Measurements from ENCODE around the gene ARMCX2. TPM values are rescaled to one million over a fixed set of nuclear protein-coding genes. Genes with fewer than 3 reads are reported as not detected.

ARMCX2 gene
- total and polyA plus RNA-seq, 2 experiments from 2014 or later: 47.8 to 118 TPM

DNA sequence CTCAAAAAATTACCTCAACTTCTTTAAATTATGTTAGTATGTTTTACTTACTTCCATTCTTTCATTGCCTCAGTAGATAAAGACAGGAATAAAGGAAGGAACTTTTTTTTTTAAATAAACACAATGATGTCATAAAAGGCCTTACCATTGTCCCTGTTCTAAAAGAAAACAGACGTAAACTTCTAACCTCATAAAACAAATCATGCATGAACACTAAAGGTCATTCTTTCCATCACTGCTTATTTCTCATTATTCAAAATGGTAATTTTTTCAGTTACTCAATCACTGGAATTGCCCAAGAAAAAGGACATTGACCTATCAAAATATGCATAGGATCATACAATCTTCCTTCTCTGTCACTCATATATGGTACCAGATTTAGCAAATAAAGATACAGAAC is 32.2 kb upstream of the ARMCX2 start:
- Histone ChIP-seq H3K4me2 (no peak overlapping the region), H3K9me2 (ENCODE audit: insufficient read depth) (no peaks in the 10 kb centered on the region), H3K4me1 (ENCODE audit: insufficient read depth) (peaks cover 9% of the 10 kb centered on the region), H3K36me3 (ENCODE audit: insufficient read depth) (no peaks in the 10 kb centered on the region), H3K27ac (ENCODE audit: low read depth) (no peak overlapping the region), H3K4me3 (no peak overlapping the region), H3F3A (replicated peaks; ENCODE audit: low read depth) (no peaks in the 10 kb centered on the region), H2AFZ (no peak overlapping the region), H4K20me1 (replicated peaks; ENCODE audit: insufficient read depth) (no peaks in the 10 kb centered on the region), H3K27me3 (ENCODE audit: insufficient read depth) (no peaks in the 10 kb centered on the region), H3K79me2 (replicated peaks; ENCODE audit: insufficient read depth) (no peaks in the 10 kb centered on the region)
- Mint-ChIP-seq H3K4me3 (no peak overlapping the region), H3K36me3 (ENCODE audit: low read depth) (no peaks in the 10 kb centered on the region), H3K9me3 (no peaks in the 10 kb centered on the region), H3K4me1 (peaks cover 19% of the 10 kb centered on the region; the same call in 2 of the 3 replicates), H3K27ac (no peak overlapping the region), H3K27me3 (ENCODE audit: insufficient read depth, low read depth, poor library complexity) (no peaks in the 10 kb centered on the region)
- ATAC-seq: no peak
- no peak for DNase-seq (ENCODE audit: low spot score)
- no peak for TF ChIP-seq EZH2 (IDR thresholded peaks at IDR 0.05; ENCODE audit: low read depth, unreplicated experiment)
- TF ChIP-seq, protein P1, sequence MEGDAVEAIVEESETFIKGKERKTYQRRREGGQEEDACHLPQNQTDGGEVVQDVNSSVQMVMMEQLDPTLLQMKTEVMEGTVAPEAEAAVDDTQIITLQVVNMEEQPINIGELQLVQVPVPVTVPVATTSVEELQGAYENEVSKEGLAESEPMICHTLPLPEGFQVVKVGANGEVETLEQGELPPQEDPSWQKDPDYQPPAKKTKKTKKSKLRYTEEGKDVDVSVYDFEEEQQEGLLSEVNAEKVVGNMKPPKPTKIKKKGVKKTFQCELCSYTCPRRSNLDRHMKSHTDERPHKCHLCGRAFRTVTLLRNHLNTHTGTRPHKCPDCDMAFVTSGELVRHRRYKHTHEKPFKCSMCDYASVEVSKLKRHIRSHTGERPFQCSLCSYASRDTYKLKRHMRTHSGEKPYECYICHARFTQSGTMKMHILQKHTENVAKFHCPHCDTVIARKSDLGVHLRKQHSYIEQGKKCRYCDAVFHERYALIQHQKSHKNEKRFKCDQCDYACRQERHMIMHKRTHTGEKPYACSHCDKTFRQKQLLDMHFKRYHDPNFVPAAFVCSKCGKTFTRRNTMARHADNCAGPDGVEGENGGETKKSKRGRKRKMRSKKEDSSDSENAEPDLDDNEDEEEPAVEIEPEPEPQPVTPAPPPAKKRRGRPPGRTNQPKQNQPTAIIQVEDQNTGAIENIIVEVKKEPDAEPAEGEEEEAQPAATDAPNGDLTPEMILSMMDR (conservative IDR thresholded peaks at IDR 0.05; ENCODE audit: low read depth in 2 of 2): no peak
- TF ChIP-seq NANOG (IDR thresholded peaks at IDR 0.05; ENCODE audit: borderline replicate concordance): no peak
- no peak for TF ChIP-seq STAT1 (IDR thresholded peaks at IDR 0.05; ENCODE audit: unreplicated experiment)
- no peak for TF ChIP-seq POLR2AphosphoS5 (IDR thresholded peaks at IDR 0.05; ENCODE audit: low read depth)
- no peak for TF ChIP-seq ETS1 (IDR thresholded peaks at IDR 0.05)
- no peak for TF ChIP-seq EZH2phosphoT487 (IDR thresholded peaks at IDR 0.05; ENCODE audit: unreplicated experiment)
- TF ChIP-seq ZNF331 (CRISPR knock-in tag; IDR thresholded peaks at IDR 0.05; ENCODE audit: low read depth): no peak
- no peak for TF ChIP-seq ZNF114 (CRISPR knock-in tag; IDR thresholded peaks at IDR 0.05)
- no peak for TF ChIP-seq ZNF462 (CRISPR knock-in tag; IDR thresholded peaks at IDR 0.05)
- no peak for TF ChIP-seq JUNB (IDR thresholded peaks at IDR 0.05; ENCODE audit: unreplicated experiment)

All from GM23338 (cell line).